Measurements from ENCODE around the gene SPECC1L.
A peak's percentile ranks its signal among the peaks of the same experiment; 100 is the strongest.

SPECC1L gene

DNA sequence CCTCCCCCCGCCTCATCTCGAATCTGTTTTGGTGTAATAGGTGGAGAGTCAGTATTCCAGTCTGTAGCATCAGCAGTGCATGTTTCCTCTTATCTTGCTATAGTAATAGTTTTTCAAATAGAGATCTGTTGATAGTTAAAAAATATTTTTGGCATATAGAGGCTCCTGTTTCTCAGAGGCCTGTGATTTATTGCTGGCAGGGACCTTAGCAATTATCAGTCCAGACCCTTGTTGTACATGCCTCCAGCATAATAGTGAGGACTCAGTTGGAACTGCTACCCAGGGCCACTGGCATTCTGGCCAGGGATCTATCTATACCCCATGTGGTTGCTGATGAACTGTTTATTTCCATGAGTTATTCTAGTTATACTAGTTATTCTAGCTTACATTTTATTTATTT lies 52.6 kb downstream of the SPECC1L start:
- TF ChIP-seq, protein P1, sequence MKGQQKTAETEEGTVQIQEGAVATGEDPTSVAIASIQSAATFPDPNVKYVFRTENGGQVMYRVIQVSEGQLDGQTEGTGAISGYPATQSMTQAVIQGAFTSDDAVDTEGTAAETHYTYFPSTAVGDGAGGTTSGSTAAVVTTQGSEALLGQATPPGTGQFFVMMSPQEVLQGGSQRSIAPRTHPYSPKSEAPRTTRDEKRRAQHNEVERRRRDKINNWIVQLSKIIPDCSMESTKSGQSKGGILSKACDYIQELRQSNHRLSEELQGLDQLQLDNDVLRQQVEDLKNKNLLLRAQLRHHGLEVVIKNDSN (IDR thresholded peaks at IDR 0.05), result no peak

DNA sequence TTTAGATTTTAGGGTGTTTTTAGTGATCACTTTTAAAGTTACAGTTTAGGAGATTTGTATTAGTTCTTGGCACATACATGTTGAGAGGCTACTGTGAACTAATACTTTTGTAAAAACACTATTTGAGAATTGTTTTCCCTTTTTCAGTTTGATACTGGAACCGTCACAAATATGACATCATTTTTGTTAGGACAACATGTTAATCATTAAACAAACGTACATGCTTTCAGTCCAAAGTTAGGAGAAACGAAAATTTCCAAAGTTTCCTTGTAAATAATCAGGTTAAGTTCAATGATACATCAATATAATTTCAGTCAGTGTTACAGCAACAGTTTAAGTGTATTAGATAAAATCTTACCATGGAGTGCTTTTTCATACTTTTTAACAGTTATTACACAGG lies 53.1 kb downstream of the SPECC1L start:
- TF ChIP-seq TAF1 (IDR thresholded peaks at IDR 0.05; ENCODE audit: low read depth), result no peak
- no peak for TF ChIP-seq ZBTB7A (IDR thresholded peaks at IDR 0.05; ENCODE audit: low read depth)
- TF ChIP-seq TCF12 (IDR thresholded peaks at IDR 0.05; ENCODE audit: low read depth), result no peak
- TF ChIP-seq, protein P2, sequence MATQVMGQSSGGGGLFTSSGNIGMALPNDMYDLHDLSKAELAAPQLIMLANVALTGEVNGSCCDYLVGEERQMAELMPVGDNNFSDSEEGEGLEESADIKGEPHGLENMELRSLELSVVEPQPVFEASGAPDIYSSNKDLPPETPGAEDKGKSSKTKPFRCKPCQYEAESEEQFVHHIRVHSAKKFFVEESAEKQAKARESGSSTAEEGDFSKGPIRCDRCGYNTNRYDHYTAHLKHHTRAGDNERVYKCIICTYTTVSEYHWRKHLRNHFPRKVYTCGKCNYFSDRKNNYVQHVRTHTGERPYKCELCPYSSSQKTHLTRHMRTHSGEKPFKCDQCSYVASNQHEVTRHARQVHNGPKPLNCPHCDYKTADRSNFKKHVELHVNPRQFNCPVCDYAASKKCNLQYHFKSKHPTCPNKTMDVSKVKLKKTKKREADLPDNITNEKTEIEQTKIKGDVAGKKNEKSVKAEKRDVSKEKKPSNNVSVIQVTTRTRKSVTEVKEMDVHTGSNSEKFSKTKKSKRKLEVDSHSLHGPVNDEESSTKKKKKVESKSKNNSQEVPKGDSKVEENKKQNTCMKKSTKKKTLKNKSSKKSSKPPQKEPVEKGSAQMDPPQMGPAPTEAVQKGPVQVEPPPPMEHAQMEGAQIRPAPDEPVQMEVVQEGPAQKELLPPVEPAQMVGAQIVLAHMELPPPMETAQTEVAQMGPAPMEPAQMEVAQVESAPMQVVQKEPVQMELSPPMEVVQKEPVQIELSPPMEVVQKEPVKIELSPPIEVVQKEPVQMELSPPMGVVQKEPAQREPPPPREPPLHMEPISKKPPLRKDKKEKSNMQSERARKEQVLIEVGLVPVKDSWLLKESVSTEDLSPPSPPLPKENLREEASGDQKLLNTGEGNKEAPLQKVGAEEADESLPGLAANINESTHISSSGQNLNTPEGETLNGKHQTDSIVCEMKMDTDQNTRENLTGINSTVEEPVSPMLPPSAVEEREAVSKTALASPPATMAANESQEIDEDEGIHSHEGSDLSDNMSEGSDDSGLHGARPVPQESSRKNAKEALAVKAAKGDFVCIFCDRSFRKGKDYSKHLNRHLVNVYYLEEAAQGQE (IDR thresholded peaks at IDR 0.05; ENCODE audit: low read depth), result no peak
- no peak for TF ChIP-seq CREB1 (IDR thresholded peaks at IDR 0.05; ENCODE audit: low read depth)
- no peak for TF ChIP-seq EGR1 (IDR thresholded peaks at IDR 0.05)
- TF ChIP-seq, protein P1 (IDR thresholded peaks at IDR 0.05), result no peak
- no peak for TF ChIP-seq RAD21 (IDR thresholded peaks at IDR 0.05; ENCODE audit: low read depth)

DNA sequence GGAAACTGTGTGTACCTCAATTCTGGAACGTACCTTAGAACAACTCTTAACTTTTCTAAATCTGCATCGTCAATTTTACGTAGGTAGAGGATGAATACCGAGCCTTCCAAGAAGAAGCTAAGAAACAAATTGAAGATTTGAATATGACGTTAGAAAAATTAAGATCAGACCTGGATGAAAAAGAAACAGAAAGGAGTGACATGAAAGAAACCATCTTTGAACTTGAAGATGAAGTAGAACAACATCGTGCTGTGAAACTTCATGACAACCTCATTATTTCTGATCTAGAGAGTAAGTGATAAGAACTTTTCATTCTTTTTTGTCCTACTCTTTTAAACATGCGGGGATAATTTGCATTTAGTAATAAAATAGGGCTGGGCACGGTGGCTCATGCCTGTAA lies 53.5 kb downstream of the SPECC1L start:
- TF ChIP-seq EGR1 (IDR thresholded peaks at IDR 0.05) (no peak), CREB1 (IDR thresholded peaks at IDR 0.05; ENCODE audit: low read depth) (no peak), CEBPB (IDR thresholded peaks at IDR 0.05) (no peak), YY1 (IDR thresholded peaks at IDR 0.05; ENCODE audit: low read depth) (no peak), RAD21 (IDR thresholded peaks at IDR 0.05; ENCODE audit: low read depth) (no peak)
- TF ChIP-seq, protein P2 (IDR thresholded peaks at IDR 0.05; ENCODE audit: low read depth), result no peak
- TF ChIP-seq, protein P3, sequence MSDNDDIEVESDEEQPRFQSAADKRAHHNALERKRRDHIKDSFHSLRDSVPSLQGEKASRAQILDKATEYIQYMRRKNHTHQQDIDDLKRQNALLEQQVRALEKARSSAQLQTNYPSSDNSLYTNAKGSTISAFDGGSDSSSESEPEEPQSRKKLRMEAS (IDR thresholded peaks at IDR 0.05), result no peak

DNA sequence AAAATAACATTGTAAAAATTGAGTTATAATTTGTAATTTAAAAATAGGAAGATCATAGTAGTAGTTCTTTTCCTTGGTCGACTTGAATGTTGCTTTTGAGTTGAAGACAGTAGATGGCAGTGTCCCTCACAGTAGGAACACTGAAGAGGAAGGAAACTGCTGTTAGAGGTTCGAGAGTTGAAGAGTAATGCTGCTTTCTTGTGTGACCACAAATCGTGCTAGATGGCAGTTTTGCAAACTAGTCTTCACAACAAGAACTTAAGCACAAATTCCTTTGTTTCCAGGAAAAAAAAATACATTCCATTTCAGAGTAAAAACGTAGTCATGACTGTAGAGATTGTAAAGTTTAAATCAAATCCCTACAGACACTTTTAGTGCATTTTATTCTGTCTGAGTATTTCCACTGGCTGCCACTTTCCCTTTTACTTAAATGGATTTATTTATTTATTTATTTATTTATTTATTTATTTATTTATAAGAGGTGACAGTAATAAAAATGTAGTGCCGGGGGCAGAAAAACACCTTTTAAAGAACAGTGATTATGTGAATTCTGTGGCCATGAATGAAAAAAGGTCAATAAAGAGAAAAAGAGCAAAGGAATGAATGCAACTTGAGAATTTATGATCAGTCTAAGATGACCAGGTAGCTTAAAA lies 54.6 kb downstream of the SPECC1L start:
- TF ChIP-seq, protein P3 (IDR thresholded peaks at IDR 0.05), result no peak
- peak; percentile 51 for TF ChIP-seq RAD21 (IDR thresholded peaks at IDR 0.05; ENCODE audit: low read depth)

DNA sequence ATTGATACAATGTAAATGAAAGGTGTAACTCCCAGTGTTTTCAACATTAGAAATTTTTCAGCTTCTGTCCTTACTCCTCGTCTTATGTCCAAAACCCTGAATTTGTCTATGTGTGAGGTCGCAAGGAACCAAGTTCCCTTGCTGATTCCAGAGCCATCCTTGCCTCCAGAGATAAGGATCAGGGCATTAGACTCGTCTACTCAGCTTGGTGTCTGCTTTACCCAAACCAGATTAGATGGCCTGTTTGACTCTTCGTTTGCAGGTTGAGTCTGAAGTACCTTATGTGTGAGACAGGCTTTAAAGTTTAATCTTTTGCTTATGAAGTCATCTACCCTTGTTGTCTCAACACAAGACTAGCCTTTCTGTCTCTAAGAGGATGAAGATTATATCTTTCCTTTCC lies 55.6 kb downstream of the SPECC1L start:
- TF ChIP-seq NFIC (IDR thresholded peaks at IDR 0.05), result no peak
- TF ChIP-seq TEAD4 (IDR thresholded peaks at IDR 0.05), result no peak
- TF ChIP-seq CEBPB (IDR thresholded peaks at IDR 0.05), result no peak
- TF ChIP-seq TCF12 (IDR thresholded peaks at IDR 0.05; ENCODE audit: low read depth), result no peak
- TF ChIP-seq YY1 (IDR thresholded peaks at IDR 0.05; ENCODE audit: low read depth), result no peak
- no peak for TF ChIP-seq FOXM1 (IDR thresholded peaks at IDR 0.05; ENCODE audit: borderline replicate concordance, low read depth)
- no peak for TF ChIP-seq RAD21 (IDR thresholded peaks at IDR 0.05; ENCODE audit: low read depth)
- TF ChIP-seq CREB1 (IDR thresholded peaks at IDR 0.05; ENCODE audit: low read depth), result no peak
- no peak for TF ChIP-seq ZBTB7A (IDR thresholded peaks at IDR 0.05; ENCODE audit: low read depth)
- TF ChIP-seq, protein P2 (IDR thresholded peaks at IDR 0.05; ENCODE audit: low read depth), result no peak
- TF ChIP-seq, protein P1 (IDR thresholded peaks at IDR 0.05), result no peak
- no peak for TF ChIP-seq EGR1 (IDR thresholded peaks at IDR 0.05)
- TF ChIP-seq EP300 (IDR thresholded peaks at IDR 0.05; ENCODE audit: borderline replicate concordance), result no peak
- TF ChIP-seq, protein P3 (IDR thresholded peaks at IDR 0.05), result no peak
- TF ChIP-seq TAF1 (IDR thresholded peaks at IDR 0.05; ENCODE audit: low read depth), result no peak
